Panc1 (cell line): ENCODE measurements around the gene ZNF431. TPM values are rescaled to one million over a fixed set of nuclear protein-coding genes. Genes with fewer than 3 reads are reported as not detected.

Source experiments
- ATAC-seq: fragments of 200-7000 bp; cut with Tn5 transposase; 2 replicates; pipeline ENCODE4 v1.9.1; 2020; ENCODE audit warnings: mild to moderate bottlenecking, moderate library complexity
- BruUV-seq: library from RNA; stranded (reverse); fragments of 400-500 nt; replicated peaks from 2 replicates; lab custom pipeline; 2021; lab: Mats Ljungman, UMichigan
- CTCF ChIA-PET: fragments of 300-600 bp; sonication (Branson Sonifier 250); formaldehyde crosslinking; loops from one replicate; lab custom pipeline; 2022; ENCODE audit warnings: antibody characterized with exemption; lab: Charles Lee
- POLR2A ChIA-PET: fragments of 300-600 bp; sonication (Branson Sonifier 250); formaldehyde crosslinking; loops from one replicate; lab custom pipeline; 2022; ENCODE audit warnings: antibody characterized with exemption; lab: Charles Lee
- DNase-seq: peaks from one replicate; pipeline ENCODE4 v3.0.0-alpha.2; 2010; ENCODE audit warnings: low read depth, low spot score
- H3K27ac ChIP-seq: 2 replicates; pipeline ENCODE4 v1.5.1; 2011; ENCODE audit warnings: mild to moderate bottlenecking, low read length, inconsistent platforms
- H3K27me3 ChIP-seq: fragments of 200-500 bp; sonication (Bioruptor generic); 2 replicates; pipeline ENCODE4 v1.6.0; 2014; ENCODE audit warnings: low read length, inconsistent platforms; ENCODE audit not compliant: control insufficient read depth, insufficient read depth
- H3K36me3 ChIP-seq: fragments of 200-500 bp; sonication (Bioruptor generic); 2 replicates; pipeline ENCODE4 v1.5.1; 2014; ENCODE audit warnings: inconsistent platforms, mild to moderate bottlenecking, low read length, moderate library complexity; ENCODE audit not compliant: control insufficient read depth, insufficient read depth
- H3K4me1 ChIP-seq: 2 replicates; pipeline ENCODE4 v1.5.1; 2011; ENCODE audit warnings: inconsistent platforms, mild to moderate bottlenecking, low read length, moderate library complexity; ENCODE audit not compliant: control insufficient read depth, insufficient read depth
- H3K4me3 ChIP-seq, 2 experiments: 2 replicates each; pipeline ENCODE4 v1.5.1; 2011 to 2012; ENCODE audit warnings: low read depth in 2 of 2, low read length in 2 of 2, mild to moderate bottlenecking in 2 of 2, inconsistent platforms in 1 of 2, moderate library complexity in 1 of 2
- H3K9me3 ChIP-seq: fragments of 200-500 bp; sonication (Bioruptor generic); 2 replicates; pipeline ENCODE4 v1.5.1; 2014; ENCODE audit warnings: low read depth, mild to moderate bottlenecking, inconsistent platforms, low read length, moderate library complexity; ENCODE audit not compliant: control insufficient read depth, insufficient read depth
- POLR2AphosphoS5 ChIP-seq: IDR thresholded peaks from 2 replicates; pipeline ENCODE4 v1.6.1; 2012; ENCODE audit warnings: mild to moderate bottlenecking, low read depth, low read length, moderate library complexity
- REST ChIP-seq, 2 experiments: IDR thresholded peaks; 2 replicates each; pipeline ENCODE4 v1.6.1; 2011 to 2012; ENCODE audit warnings: low read depth in 2 of 2, control low read depth in 1 of 2, low read length in 1 of 2, mild to moderate bottlenecking in 1 of 2, moderate library complexity in 1 of 2; ENCODE audit not compliant: insufficient read depth in 1 of 2
- SIN3A ChIP-seq: IDR thresholded peaks from 2 replicates; pipeline ENCODE4 v1.6.1; 2012; ENCODE audit warnings: low read depth, mild to moderate bottlenecking, low read length, moderate library complexity, borderline replicate concordance; ENCODE audit not compliant: insufficient read depth
- TCF7L2 ChIP-seq: IDR thresholded peaks from 2 replicates; pipeline ENCODE4 v1.6.1; 2011; ENCODE audit warnings: mild to moderate bottlenecking, low read depth, low read length, inconsistent platforms
- in situ Hi-C: cut with HindIII; loops from 2 replicates; pipeline ENCODE4 v1.10.0; 2016; ENCODE audit warnings: low sequenced_read_pairs, low pct_unique_long_range_greater_than_20kb
- intact Hi-C: fragments of 100-400 bp; cut with micrococcal nuclease; formaldehyde crosslinking; loops from one replicate; pipeline ENCODE4 v1.10.0; 2022; ENCODE audit not compliant: unreplicated experiment
- total RNA-seq: library from RNA; stranded (reverse); gene quantifications from one replicate; pipeline ENCODE4 v1.2.1, GENCODE V29; 2021; ENCODE audit not compliant: unreplicated experiment
- TF ChIP-seq, protein P1 (sequence below): fragments of 450-650 bp; IDR thresholded peaks from 2 replicates; pipeline ENCODE4 v1.5.1; 2017; ENCODE audit warnings: mild to moderate bottlenecking

The ZNF431 gene
- total RNA-seq, 1 experiment from 2014 or later: 10.8 TPM

DNA sequence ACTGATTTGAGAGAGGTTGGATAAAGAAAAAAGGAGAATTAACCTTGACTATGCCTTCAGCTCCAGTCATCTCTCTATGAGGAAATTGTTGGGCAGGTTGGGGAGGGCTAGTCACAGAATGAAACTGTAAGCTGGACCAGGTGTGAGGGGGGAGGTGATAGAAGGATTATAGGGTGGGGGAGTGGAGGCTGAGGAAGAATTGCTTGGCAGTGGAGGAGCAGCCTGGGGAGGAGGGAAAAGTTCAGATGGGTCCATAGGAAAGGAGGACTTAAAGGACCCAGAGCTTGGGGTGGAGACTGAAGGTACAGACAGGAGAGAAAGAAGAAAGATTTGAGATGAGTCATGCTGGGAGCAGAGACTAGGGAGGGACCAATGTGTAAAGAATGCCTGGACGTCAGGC is 8.2 kb upstream of the ZNF431 start:
- ATAC-seq: no peak
- DNase-seq: no peak
- H3K36me3 ChIP-seq: no peaks in the 10 kb centered on the region
- no peaks in the 10 kb centered on the region for H3K4me1 ChIP-seq
- no peak for TF ChIP-seq POLR2AphosphoS5
- TF ChIP-seq TCF7L2: no peak
- no peak for TF ChIP-seq SIN3A
- TF ChIP-seq, protein P1, sequence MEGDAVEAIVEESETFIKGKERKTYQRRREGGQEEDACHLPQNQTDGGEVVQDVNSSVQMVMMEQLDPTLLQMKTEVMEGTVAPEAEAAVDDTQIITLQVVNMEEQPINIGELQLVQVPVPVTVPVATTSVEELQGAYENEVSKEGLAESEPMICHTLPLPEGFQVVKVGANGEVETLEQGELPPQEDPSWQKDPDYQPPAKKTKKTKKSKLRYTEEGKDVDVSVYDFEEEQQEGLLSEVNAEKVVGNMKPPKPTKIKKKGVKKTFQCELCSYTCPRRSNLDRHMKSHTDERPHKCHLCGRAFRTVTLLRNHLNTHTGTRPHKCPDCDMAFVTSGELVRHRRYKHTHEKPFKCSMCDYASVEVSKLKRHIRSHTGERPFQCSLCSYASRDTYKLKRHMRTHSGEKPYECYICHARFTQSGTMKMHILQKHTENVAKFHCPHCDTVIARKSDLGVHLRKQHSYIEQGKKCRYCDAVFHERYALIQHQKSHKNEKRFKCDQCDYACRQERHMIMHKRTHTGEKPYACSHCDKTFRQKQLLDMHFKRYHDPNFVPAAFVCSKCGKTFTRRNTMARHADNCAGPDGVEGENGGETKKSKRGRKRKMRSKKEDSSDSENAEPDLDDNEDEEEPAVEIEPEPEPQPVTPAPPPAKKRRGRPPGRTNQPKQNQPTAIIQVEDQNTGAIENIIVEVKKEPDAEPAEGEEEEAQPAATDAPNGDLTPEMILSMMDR: no peak
- no peak for TF ChIP-seq REST (IDR thresholded peaks at IDR 0.05; ENCODE audit: insufficient read depth in 1 of 2, low read depth in 2 of 2, low read length in 1 of 2)
- H3K27me3 ChIP-seq: no peaks in the 10 kb centered on the region
- H3K9me3 ChIP-seq: no peaks in the 10 kb centered on the region
- ChIA-PET POLR2A (no interaction called here), CTCF (no interaction called here)
- H3K27ac ChIP-seq: no peak overlapping the region
- no TSS peak for BruUV-seq
- in situ Hi-C loops: no loop called here
- no peak overlapping the region for H3K4me3 ChIP-seq
- intact Hi-C loops: no loop called here

DNA sequence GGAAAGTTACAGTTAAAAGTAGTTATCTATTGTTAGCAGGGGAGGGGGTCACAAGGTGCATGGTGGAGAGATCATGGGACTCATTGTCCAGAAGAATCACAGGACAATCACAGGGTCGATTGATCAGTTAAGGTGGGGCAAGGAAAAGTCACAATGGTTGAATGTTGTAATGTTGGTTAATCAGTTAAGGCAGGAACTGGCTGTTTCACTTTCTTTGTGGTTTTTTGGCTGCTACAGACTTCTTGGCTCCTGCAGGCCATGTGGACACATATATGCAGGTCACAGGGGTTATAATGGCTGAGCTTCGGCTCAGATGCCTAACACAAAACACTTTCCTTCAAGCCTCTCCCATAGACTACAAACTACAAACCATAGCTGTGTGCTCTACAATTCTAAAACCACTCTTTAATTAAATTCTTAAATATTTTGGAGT is 6.9 kb upstream of the ZNF431 start:
- TF ChIP-seq TCF7L2 (no peak), POLR2AphosphoS5 (no peak), REST (IDR thresholded peaks at IDR 0.05; ENCODE audit: insufficient read depth in 1 of 2, low read depth in 2 of 2, low read length in 1 of 2) (no peak), SIN3A (no peak)
- TF ChIP-seq, protein P1: no peak
- no peaks in the 10 kb centered on the region for H3K9me3 ChIP-seq
- in situ Hi-C loops: no loop called here
- intact Hi-C loops: no loop called here
- POLR2A ChIA-PET: no interaction called here
- no TSS peak for BruUV-seq
- no peak overlapping the region for H3K4me3 ChIP-seq
- ATAC-seq (no peak), DNase-seq (no peak)
- no peaks in the 10 kb centered on the region for H3K4me1 ChIP-seq
- no peaks in the 10 kb centered on the region for H3K27me3 ChIP-seq
- no peak overlapping the region for H3K27ac ChIP-seq
- H3K36me3 ChIP-seq: no peaks in the 10 kb centered on the region
- CTCF ChIA-PET: no interaction called here
